SK-N-SH treated with all-trans-retinoic acid at 6 μM for 48 hours (cell line): ENCODE measurements around the gene MARCKS.
A peak's percentile ranks its signal among the peaks of the same experiment; 100 is the strongest.

ENCODE experiments used
- ATAC-seq: fragments of 200-7000 bp; cut with Tn5 transposase; 3 replicates; pipeline ENCODE4 v1.9.1; 2020; ENCODE audit warnings: mild to moderate bottlenecking, moderate library complexity
- BACH2 ChIP-seq: fragments of 250-450 bp; sonication (Bioruptor Pico); IDR thresholded peaks from 2 replicates; pipeline ENCODE4 v1.9.0; 2021; ENCODE audit warnings: mild to moderate bottlenecking, borderline replicate concordance
- CSDC2 ChIP-seq: fragments of 250-450 bp; sonication (Bioruptor Pico); IDR thresholded peaks from 2 replicates; pipeline ENCODE4 v1.5.0; 2020; ENCODE audit warnings: mild to moderate bottlenecking, moderate library complexity
- CSRNP3 ChIP-seq: fragments of 250-450 bp; sonication (Bioruptor Pico); IDR thresholded peaks from 2 replicates; pipeline ENCODE4 v1.5.1; 2021; ENCODE audit warnings: mild to moderate bottlenecking, moderate library complexity
- ESRRG ChIP-seq: fragments of 250-450 bp; sonication (Bioruptor Pico); IDR thresholded peaks from 2 replicates; pipeline ENCODE4 v1.6.1; 2021; ENCODE audit warnings: mild to moderate bottlenecking
- ISL1 ChIP-seq: fragments of 250-450 bp; sonication (Bioruptor Pico); IDR thresholded peaks from 2 replicates; pipeline ENCODE4 v2.1.2; 2022; ENCODE audit warnings: mild to moderate bottlenecking, moderate library complexity
- OSR1 ChIP-seq: fragments of 250-450 bp; sonication (Bioruptor Pico); IDR thresholded peaks from 2 replicates; pipeline ENCODE4 v1.8.0; 2022; ENCODE audit warnings: moderate library complexity, mild to moderate bottlenecking, inconsistent platforms
- PATZ1 ChIP-seq: fragments of 250-450 bp; sonication (Bioruptor Pico); IDR thresholded peaks from 2 replicates; pipeline ENCODE4 v1.8.0; 2020; ENCODE audit warnings: mild to moderate bottlenecking, moderate library complexity, borderline replicate concordance
- POU6F1 ChIP-seq: fragments of 250-450 bp; sonication (Bioruptor Pico); IDR thresholded peaks from 2 replicates; pipeline ENCODE4 v1.8.0; 2021; ENCODE audit warnings: low read depth, mild to moderate bottlenecking, moderate library complexity, borderline replicate concordance
- PPARA ChIP-seq: fragments of 250-450 bp; sonication (Bioruptor Pico); IDR thresholded peaks from 2 replicates; pipeline ENCODE4 v1.5.0; 2020; ENCODE audit warnings: mild to moderate bottlenecking, borderline replicate concordance
- RARB ChIP-seq: fragments of 250-450 bp; sonication (Bioruptor Pico); IDR thresholded peaks from 2 replicates; pipeline ENCODE4 v1.8.0; 2021; ENCODE audit warnings: mild to moderate bottlenecking, moderate library complexity
- SNAI2 ChIP-seq: fragments of 250-450 bp; sonication (Bioruptor Pico); IDR thresholded peaks from 2 replicates; pipeline ENCODE4 v1.5.0; 2020; ENCODE audit warnings: mild to moderate bottlenecking, moderate library complexity
- TOX ChIP-seq: fragments of 250-450 bp; sonication (Bioruptor Pico); IDR thresholded peaks from 2 replicates; pipeline ENCODE4 v1.8.0; 2021; ENCODE audit warnings: mild to moderate bottlenecking, moderate library complexity, borderline replicate concordance
- ZC3H10 ChIP-seq: fragments of 250-450 bp; sonication (Bioruptor Pico); IDR thresholded peaks from 2 replicates; pipeline ENCODE4 v1.5.1; 2021; ENCODE audit warnings: mild to moderate bottlenecking, moderate library complexity
- ZFP3 ChIP-seq: fragments of 250-450 bp; sonication (Bioruptor Pico); IDR thresholded peaks from 2 replicates; pipeline ENCODE4 v1.5.0; 2020; ENCODE audit warnings: mild to moderate bottlenecking, moderate library complexity
- ZFP30 ChIP-seq: fragments of 450-650 bp; formaldehyde crosslinking; IDR thresholded peaks from 2 replicates; pipeline ENCODE4 v1.5.0; 2022; ENCODE audit warnings: mild to moderate bottlenecking, moderate library complexity
- ZNF565 ChIP-seq: fragments of 450-650 bp; formaldehyde crosslinking; conservative IDR thresholded peaks from 2 replicates; pipeline ENCODE4 v1.5.0; 2020; ENCODE audit warnings: low read depth, mild to moderate bottlenecking, moderate library complexity
- ZNF8 ChIP-seq: fragments of 450-650 bp; formaldehyde crosslinking; IDR thresholded peaks from 2 replicates; pipeline ENCODE4 v1.5.0; 2020; ENCODE audit warnings: mild to moderate bottlenecking, moderate library complexity

MARCKS gene

GRCh38 chr6:113833537-113833936 is 23.6 kb upstream of the MARCKS start (continued):
- TF ChIP-seq CSRNP3 (CRISPR knock-in tag) (no peak), ZFP30 (no peak), ZNF8 (CRISPR knock-in tag) (no peak), ESRRG (CRISPR knock-in tag) (no peak), RARB (CRISPR knock-in tag) (no peak)

- TF ChIP-seq PPARA (CRISPR knock-in tag) (no peak), CSRNP3 (CRISPR knock-in tag) (no peak), SNAI2 (no peak), CSDC2 (CRISPR knock-in tag) (no peak), ESRRG (CRISPR knock-in tag) (no peak), ZC3H10 (CRISPR knock-in tag) (no peak), TOX (CRISPR knock-in tag) (no peak)
- TF ChIP-seq, all 23 proteins: peak for 0
- ATAC-seq: no peak
Measured at GRCh38 chr6:113837170-113837569, 20.0 kb upstream of the MARCKS start.

GRCh38 chr6:113842165-113842564 is 15.0 kb upstream of the MARCKS start:
- peak; percentile 91 for ATAC-seq

GRCh38 chr6:113843500-113844073 is 13.6 kb upstream of the MARCKS start:
- 0 out of 2 replicates have a peak, but pooled peaks have one; percentile 17 for TF ChIP-seq PATZ1 (CRISPR knock-in tag)
- TF ChIP-seq ISL1: peak; percentile 61
- no peak for TF ChIP-seq POU6F1
- ATAC-seq: no peak; the same call in 2 of the 3 replicates

More at GRCh38 chr6:113842165-113842564, 15.0 kb upstream of the MARCKS start:
- TF ChIP-seq PPARA (CRISPR knock-in tag): no peak
- peak; percentile 68 for TF ChIP-seq ISL1
- no peak for TF ChIP-seq ZFP3 (CRISPR knock-in tag)
- TF ChIP-seq PATZ1 (CRISPR knock-in tag): no peak
- no peak for TF ChIP-seq TOX (CRISPR knock-in tag)
- TF ChIP-seq ESRRG (CRISPR knock-in tag): no peak
- no peak for TF ChIP-seq ZFP30
- no peak for TF ChIP-seq ZNF565 (CRISPR knock-in tag)

- ATAC-seq: no peak
- TF ChIP-seq OSR1 (CRISPR knock-in tag) (no peak), ZNF565 (CRISPR knock-in tag) (no peak), TOX (CRISPR knock-in tag) (no peak), ESRRG (CRISPR knock-in tag) (no peak), SNAI2 (no peak), BACH2 (no peak)
- TF ChIP-seq, all 23 proteins: peak for 0
Measured at GRCh38 chr6:113846577-113846976, 10.6 kb upstream of the MARCKS start.
